B cell (primary cell): Measurements from ENCODE around the gene TLCD3B. TPM values are rescaled to one million over a fixed set of nuclear protein-coding genes. Genes with fewer than 3 reads are reported as not detected.

Source experiments
- ATAC-seq: fragments of 200-7000 bp; cut with Tn5 transposase; one replicate; pipeline ENCODE4 v1.10.0; 2021; ENCODE audit warnings: low read depth, mild to moderate bottlenecking, moderate number of reproducible peaks, moderate library complexity
- CTCF ChIA-PET: fragments of 350-600 bp; sonication (Branson Sonifier 250); formaldehyde crosslinking; loops from one replicate; lab custom pipeline; 2021; ENCODE audit warnings: antibody characterized with exemption, inconsistent platforms; lab: Charles Lee
- POLR2A ChIA-PET: fragments of 350-600 bp; sonication (Branson Sonifier 250); formaldehyde crosslinking; loops from one replicate; lab custom pipeline; 2021; ENCODE audit warnings: antibody characterized with exemption; lab: Charles Lee
- DNase-seq: peaks from one replicate; pipeline ENCODE4 v3.0.0; 2013
- H2AFZ ChIP-seq: 2 replicates; pipeline ENCODE4 v1.6.1; 2012; ENCODE audit warnings: mild to moderate bottlenecking, low read depth, low read length; ENCODE audit not compliant: insufficient read depth, poor library complexity, severe bottlenecking
- H3K27ac ChIP-seq, 2 donors: 1 replicate in 1 of 2; 2 replicates in 1 of 2; pipeline ENCODE4 v1.5.1; 2012 to 2013; ENCODE audit warnings: low read length in 2 of 2, mild to moderate bottlenecking in 2 of 2, moderate library complexity in 1 of 2
- H3K27me3 ChIP-seq, 4 experiments: fragments of 200-600 bp in 1 of 4; sonication (generic) in 1 of 4; replicated peaks in 1 of 4; 1 replicate in 2 of 4; 2 replicates in 2 of 4; pipeline versions ENCODE4 v1.6.1 to v1.7.0; 2013 to 2016; ENCODE audit warnings: low read length in 3 of 4, mild to moderate bottlenecking in 2 of 4, mixed read lengths in 1 of 4, moderate library complexity in 1 of 4; ENCODE audit not compliant: insufficient read depth in 4 of 4, control insufficient read depth in 3 of 4; ENCODE audit errors: control extremely low read depth in 1 of 4
- H3K36me3 ChIP-seq, 2 experiments: replicated peaks in 1 of 2; 1 replicate in 1 of 2; 2 replicates in 1 of 2; pipeline versions ENCODE4 v1.6.1 to v1.7.1; 2013; ENCODE audit warnings: low read length in 1 of 2; ENCODE audit not compliant: insufficient read depth in 2 of 2, control insufficient read depth in 1 of 2; ENCODE audit errors: control extremely low read depth in 1 of 2, extremely low read depth in 1 of 2
- H3K4me1 ChIP-seq, 2 donors: fragments of 200-600 bp in 1 of 2; sonication (generic) in 1 of 2; 1 replicate in 1 of 2; 2 replicates in 1 of 2; pipeline versions ENCODE4 v1.5.1 to v1.6.1; 2013 to 2017; ENCODE audit warnings: low read length in 2 of 2; ENCODE audit not compliant: control insufficient read depth in 2 of 2, insufficient read depth in 2 of 2
- H3K4me2 ChIP-seq: replicated peaks from 2 replicates; pipeline ENCODE3; 2012; ENCODE audit warnings: mild to moderate bottlenecking, low read depth, low read length; ENCODE audit not compliant: poor library complexity, severe bottlenecking
- H3K4me3 ChIP-seq, 5 experiments: fragments of 200-600 bp in 1 of 5; sonication (generic) in 1 of 5; 1 replicate in 3 of 5; 2 replicates in 2 of 5; pipeline versions ENCODE4 v1.5.1 to v1.7.0; 2011 to 2016; ENCODE audit warnings: low read length in 4 of 5, mild to moderate bottlenecking in 4 of 5, low read depth in 2 of 5, control low read depth in 1 of 5, moderate library complexity in 1 of 5; ENCODE audit not compliant: insufficient read depth in 1 of 5; ENCODE audit errors: control extremely low read depth in 1 of 5, extremely low read depth in 1 of 5
- H3K79me2 ChIP-seq: fragments of 200-600 bp; sonication (generic); one replicate; pipeline ENCODE4 v1.6.0; 2016; ENCODE audit warnings: low read length; ENCODE audit not compliant: control insufficient read depth, insufficient read depth
- H3K9ac ChIP-seq: fragments of 200-600 bp; sonication (generic); 2 replicates; pipeline ENCODE4 v1.6.1; 2017; ENCODE audit warnings: mild to moderate bottlenecking, low read length, moderate library complexity
- H3K9me3 ChIP-seq, 3 donors: one replicate each; pipeline versions ENCODE4 v1.6.1 to v1.7.1; 2013; ENCODE audit warnings: low read length in 2 of 3; ENCODE audit not compliant: control insufficient read depth in 2 of 3, insufficient read depth in 1 of 3; ENCODE audit errors: control extremely low read depth in 1 of 3
- H4K20me1 ChIP-seq: 2 replicates; pipeline ENCODE4 v1.6.0; 2012; ENCODE audit warnings: mild to moderate bottlenecking, low read length; ENCODE audit not compliant: insufficient read depth, control insufficient read depth, poor library complexity, severe bottlenecking
- H3K27ac Mint-ChIP-seq: one replicate; pipeline ENCODE4 v1.8.0; 2021; ENCODE audit warnings: mixed read lengths
- H3K27me3 Mint-ChIP-seq: one replicate; pipeline ENCODE4 v1.8.0; 2021; ENCODE audit warnings: mixed read lengths
- H3K4me1 Mint-ChIP-seq: one replicate; pipeline ENCODE4 v1.8.0; 2021; ENCODE audit warnings: mixed read lengths
- H3K4me3 Mint-ChIP-seq: one replicate; pipeline ENCODE4 v1.8.0; 2021; ENCODE audit warnings: mixed read lengths
- H3K9me3 Mint-ChIP-seq: one replicate; pipeline ENCODE4 v1.8.0; 2022; ENCODE audit warnings: mixed read lengths; ENCODE audit not compliant: insufficient read depth
- EZH2 ChIP-seq: IDR thresholded peaks from 2 replicates; pipeline ENCODE4 v1.6.1; 2012; ENCODE audit warnings: borderline replicate concordance, low read depth, mild to moderate bottlenecking, moderate library complexity, low read length; ENCODE audit not compliant: insufficient read depth, poor library complexity, severe bottlenecking
- WGBS: methylation state at CpG from one replicate; pipeline ENCODE4 v1.1.5; 2013; ENCODE audit warnings: missing lambda C conversion rate; ENCODE audit not compliant: insufficient coverage; 5-methylcytosine and 5-hydroxymethylcytosine counted together
- intact Hi-C: fragments of 100-400 bp; cut with micrococcal nuclease; formaldehyde crosslinking; loops from one replicate; pipeline ENCODE4 v1.10.0; 2022
- polyA plus RNA-seq: library from polyadenylated mRNA; depleted of rRNA; stranded (reverse); fragments of >200 nt; gene quantifications from 2 replicates; pipeline ENCODE4 v1.2.3, GENCODE V29; 2012
- total RNA-seq, 2 donors: library from RNA; stranded (reverse); fragments of 120-200 nt in 1 of 2; gene quantifications; 1 replicate in 1 of 2; 2 replicates in 1 of 2; pipeline versions ENCODE4 v1.2.3 to v1.2.4, GENCODE V29; 2013 to 2022
- TF ChIP-seq, protein P1 (sequence below): fragments of 200-600 bp; IDR thresholded peaks from one replicate; pipeline ENCODE4 v1.8.0; 2022; ENCODE audit warnings: antibody characterized with exemption, mild to moderate bottlenecking

Gene TLCD3B
- total and polyA plus RNA-seq, 2 donors (not counting 1 experiment from before 2014, with no cell fraction given), result not detected

DNA sequence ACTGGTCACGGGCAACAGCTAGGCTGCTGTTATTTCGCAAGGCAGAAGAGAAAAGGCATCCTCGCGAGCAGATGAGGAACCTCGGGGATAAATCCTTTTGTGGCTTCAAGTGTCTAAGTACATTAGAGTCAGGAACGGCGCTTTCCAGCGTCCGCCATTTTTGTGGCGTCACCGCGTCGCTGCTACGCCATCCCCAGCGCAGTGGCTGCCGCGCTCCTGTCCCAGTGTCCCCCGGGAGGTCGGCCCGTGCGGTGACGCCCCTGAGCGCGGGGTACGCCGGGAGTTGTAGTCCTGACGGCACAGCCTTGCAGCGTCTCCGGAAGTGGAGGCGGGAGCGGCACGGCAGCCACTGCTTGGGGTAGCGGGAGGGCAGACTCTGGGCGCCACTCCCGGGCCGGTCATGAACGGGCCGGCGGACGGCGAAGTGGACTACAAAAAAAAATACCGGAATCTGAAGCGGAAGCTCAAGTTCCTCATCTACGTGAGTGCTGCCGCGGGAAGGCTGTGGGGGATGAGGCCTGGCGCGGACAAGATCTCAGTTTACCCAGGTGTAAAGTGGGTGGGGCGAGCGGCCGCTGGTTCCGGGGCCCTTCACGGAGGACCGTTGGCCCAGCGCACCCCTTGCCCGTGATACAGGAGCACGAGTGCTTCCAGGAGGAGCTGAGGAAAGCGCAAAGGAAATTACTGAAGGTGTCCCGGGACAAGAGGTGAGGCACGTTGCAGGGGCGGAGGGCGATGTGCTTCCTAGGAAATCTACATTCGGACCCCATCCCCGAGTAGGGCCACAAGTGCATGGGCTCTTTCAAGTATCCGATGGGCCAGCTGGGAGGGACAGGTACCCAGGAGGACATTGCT lies 34.9 kb downstream of the TLCD3B start, which contains the start of gene INO80E:
TSS of gene INO80E (plus strand) at position 331 of the 855 bp plus-strand sequence. CDS start at position 401, 70 bp downstream.
- WGBS, result 2% methylated on average over 65 of the region's 65 CpGs
- Histone ChIP-seq H3K9ac (peak within 1 kb of the TSS; percentile 97), H4K20me1 (peaks cover 12% of the 10 kb centered on the region), H3K4me1 (peaks cover 15 to 22% of the 10 kb centered on the region in 2 donors), H2AFZ (peak within 1 kb of the TSS; percentile 96), H3K27ac (peak within 1 kb of the TSS; percentile 94 to 97), H3K4me3 (peak within 1 kb of the TSS; percentile 89 to 100 (median 98)), H3K27me3 (no peaks in the 10 kb centered on the region), H3K9me3 (no peaks in the 10 kb centered on the region), H3K79me2 (peaks cover 13% of the 10 kb centered on the region), H3K4me2 (peak within 1 kb of the TSS; percentile 83), H3K36me3 (peaks cover 0 to 44% of the 10 kb centered on the region in 2 experiments)
- no peak for TF ChIP-seq EZH2
- TF ChIP-seq, protein P1, sequence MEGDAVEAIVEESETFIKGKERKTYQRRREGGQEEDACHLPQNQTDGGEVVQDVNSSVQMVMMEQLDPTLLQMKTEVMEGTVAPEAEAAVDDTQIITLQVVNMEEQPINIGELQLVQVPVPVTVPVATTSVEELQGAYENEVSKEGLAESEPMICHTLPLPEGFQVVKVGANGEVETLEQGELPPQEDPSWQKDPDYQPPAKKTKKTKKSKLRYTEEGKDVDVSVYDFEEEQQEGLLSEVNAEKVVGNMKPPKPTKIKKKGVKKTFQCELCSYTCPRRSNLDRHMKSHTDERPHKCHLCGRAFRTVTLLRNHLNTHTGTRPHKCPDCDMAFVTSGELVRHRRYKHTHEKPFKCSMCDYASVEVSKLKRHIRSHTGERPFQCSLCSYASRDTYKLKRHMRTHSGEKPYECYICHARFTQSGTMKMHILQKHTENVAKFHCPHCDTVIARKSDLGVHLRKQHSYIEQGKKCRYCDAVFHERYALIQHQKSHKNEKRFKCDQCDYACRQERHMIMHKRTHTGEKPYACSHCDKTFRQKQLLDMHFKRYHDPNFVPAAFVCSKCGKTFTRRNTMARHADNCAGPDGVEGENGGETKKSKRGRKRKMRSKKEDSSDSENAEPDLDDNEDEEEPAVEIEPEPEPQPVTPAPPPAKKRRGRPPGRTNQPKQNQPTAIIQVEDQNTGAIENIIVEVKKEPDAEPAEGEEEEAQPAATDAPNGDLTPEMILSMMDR, result no peak
- DNase-seq (peak; percentile 97), ATAC-seq (peak; percentile 96)
- POLR2A ChIA-PET, result interaction anchor here (0.5 to 1.2 kb wide), 4 partner anchors 11 to 922 kb away, joined by 3 to 9 read pairs (median 4); partner anchors contain the start of gene TAOK2
- peak within 1 kb of the TSS; percentile 98 for H3K4me3 Mint-ChIP-seq
- H3K27ac Mint-ChIP-seq, result peak within 1 kb of the TSS; percentile 94
- CTCF ChIA-PET, result interaction anchor here (0.5 to 1.0 kb wide), 4 partner anchors 9 to 698 kb away, joined by 3 to 6 read pairs (median 4); partner anchors contain the start of gene ALDOA
- no peaks in the 10 kb centered on the region for H3K9me3 Mint-ChIP-seq
- intact Hi-C loops, result loop anchor here (1.0 to 5.0 kb wide), 8 partner anchors 23 to 661 kb away; partner anchors contain the start of genes ALDOA, CDIPT, FBRS and KCTD13
- no peaks in the 10 kb centered on the region for H3K27me3 Mint-ChIP-seq
- peaks cover 43% of the 10 kb centered on the region for H3K4me1 Mint-ChIP-seq
